T-helper 2 cell (primary cell): ENCODE results near the gene FIZ1.
"Not testable (repeated sequence)": the region's sequence is repeated elsewhere in the genome, so short reads cannot be mapped to it uniquely, and the experiment has no call there.

Source experiments
- DNase-seq, 5 experiments: peaks; one replicate each; pipeline versions ENCODE4 v3.0.0 to v3.0.0-alpha.2; 2012 to 2022

Gene FIZ1

GRCh38 chr19:55569477-55569876, 29.8 kb downstream of the FIZ1 start:
- DNase-seq: not testable (repeated sequence)

- DNase-seq: no peak
Observed at GRCh38 chr19:55567708-55568328, 31.5 kb downstream of the FIZ1 start.

- no peak for DNase-seq
Observed at GRCh38 chr19:55566823-55567222, 32.5 kb downstream of the FIZ1 start.

GRCh38 chr19:55563261-55563690, 36.0 kb downstream of the FIZ1 start:
- DNase-seq: no peak

- no peak for DNase-seq
Observed at GRCh38 chr19:55559684-55560083, 39.6 kb downstream of the FIZ1 start.

- no peak for DNase-seq
Observed at GRCh38 chr19:55554741-55555152, 44.6 kb downstream of the FIZ1 start.

- DNase-seq: no peak
Observed at GRCh38 chr19:55554302-55554701, 45.0 kb downstream of the FIZ1 start.

GRCh38 chr19:55553217-55554182, 45.8 kb downstream of the FIZ1 start:
- no peak for DNase-seq

- no peak for DNase-seq
Observed at GRCh38 chr19:55552620-55553019, 46.7 kb downstream of the FIZ1 start.

- no peak for DNase-seq
Observed at GRCh38 chr19:55552206-55552605, 47.1 kb downstream of the FIZ1 start.

GRCh38 chr19:55550321-55550650, 49.0 kb downstream of the FIZ1 start:
- no peak for DNase-seq

GRCh38 chr19:55549500-55550320, 49.6 kb downstream of the FIZ1 start:
- DNase-seq: no peak

- no peak for DNase-seq
Observed at GRCh38 chr19:55546822-55547614, 52.3 kb downstream of the FIZ1 start.

- DNase-seq: no peak
Observed at GRCh38 chr19:55546011-55546410, 53.3 kb downstream of the FIZ1 start.

- no peak for DNase-seq
Observed at GRCh38 chr19:55545443-55545842, 53.9 kb downstream of the FIZ1 start, which contains the start of gene SBK3. Gene SBK3, minus strand, starts transcription at chr19:55545543. Its CDS starts 0 bp downstream, at chr19:55545543.

GRCh38 chr19:55544776-55545439, 54.4 kb downstream of the FIZ1 start:
- no peak for DNase-seq

- no peak for DNase-seq
Observed at GRCh38 chr19:55544014-55544413, 55.3 kb downstream of the FIZ1 start.

GRCh38 chr19:55543567-55543966, 55.8 kb downstream of the FIZ1 start:
- DNase-seq: no peak

- DNase-seq: no peak
Observed at GRCh38 chr19:55542292-55542855, 56.9 kb downstream of the FIZ1 start.
